Measurements from ENCODE around the gene ACOT13. TPM values are rescaled to one million over a fixed set of nuclear protein-coding genes. Genes with fewer than 3 reads are reported as not detected.
"Not testable (repeated sequence)": the region's sequence is repeated elsewhere in the genome, so short reads cannot be mapped to it uniquely, and the experiment has no call there.

The ACOT13 gene
- total RNA-seq, 1 experiment from 2014 or later = 79.2 TPM

GRCh38 chr6:24667378-24667803 lies 514 bp downstream of the ACOT13 start:
- Histone ChIP-seq H3K27ac (peak overlapping the region; percentile 97), H3K9me2 (ENCODE audit: insufficient read depth) (no peaks in the 10 kb centered on the region), H4K20me1 (ENCODE audit: insufficient read depth) (no peaks in the 10 kb centered on the region), H3K36me3 (ENCODE audit: low read depth) (peaks cover 36% of the 10 kb centered on the region), H3K9me3 (ENCODE audit: insufficient read depth, low read depth) (peaks cover 19% of the 10 kb centered on the region), H2AFZ (peak overlapping the region; percentile 92), H3F3A (ENCODE audit: insufficient read depth, low read depth) (peaks cover 24% of the 10 kb centered on the region), H3K4me1 (replicated peaks; ENCODE audit: insufficient read depth) (peaks cover 36% of the 10 kb centered on the region), H3K27me3 (ENCODE audit: insufficient read depth, low read depth) (no peaks in the 10 kb centered on the region), H3K4me2 (peak overlapping the region; percentile 97), H3K4me3 (peak overlapping the region; percentile 98), H3K79me2 (ENCODE audit: low read depth) (peaks cover 60% of the 10 kb centered on the region)
- TF ChIP-seq EZH2 (IDR thresholded peaks at IDR 0.05; ENCODE audit: low read depth) (no peak), CTCF (conservative IDR thresholded peaks at IDR 0.05) (no peak)
- intact Hi-C loops (cut with micrococcal nuclease; ENCODE audit: unreplicated experiment) = loop anchor here (1.0 to 2.0 kb wide), 4 partner anchors 21 to 84 kb away; partner anchors contain the start of gene KIAA0319
- TSS peak; percentile 80 for BruUV-seq (replicated peaks)
- ChIA-PET POLR2A (ENCODE audit: unreplicated experiment) (interaction anchor here (0.6 to 0.7 kb wide), 3 partner anchors 11 to 85 kb away, joined by 3 to 5 read pairs (median 5); no protein-coding TSS in a partner anchor), CTCF (interaction anchor here (1.0 kb wide), 1 partner anchor 84 kb away, joined by 3 read pairs; no protein-coding TSS in a partner anchor)
- peak in 1 of 2 experiments; percentile 54 for DNase-seq

GRCh38 chr6:24668066-24668996 lies 1.5 kb downstream of the ACOT13 start:
- H3K27me3 ChIP-seq (ENCODE audit: insufficient read depth, low read depth); H4K20me1 ChIP-seq (ENCODE audit: insufficient read depth); POLR2A ChIA-PET (ENCODE audit: unreplicated experiment); CTCF ChIA-PET; H3K9me2 ChIP-seq (ENCODE audit: insufficient read depth); DNase-seq; intact Hi-C loops (cut with micrococcal nuclease; ENCODE audit: unreplicated experiment); BruUV-seq (replicated peaks): not testable (repeated sequence)
- Histone ChIP-seq H3K36me3 (ENCODE audit: low read depth) (peaks cover 30% of the 10 kb centered on the region; the same call in 1 of the 2 replicates), H3K79me2 (ENCODE audit: low read depth) (peaks cover 51% of the 10 kb centered on the region), H3K4me3 (peak overlapping the region; percentile 98; the same call in 1 of the 2 replicates), H3F3A (ENCODE audit: insufficient read depth, low read depth) (peaks cover 24% of the 10 kb centered on the region), H3K9me3 (ENCODE audit: insufficient read depth, low read depth) (peaks cover 24% of the 10 kb centered on the region), H3K4me1 (replicated peaks; ENCODE audit: insufficient read depth) (peaks cover 32% of the 10 kb centered on the region), H3K4me2 (peak overlapping the region; percentile 97), H3K27ac (peak overlapping the region; percentile 97), H2AFZ (peak overlapping the region; percentile 92; the same call in 1 of the 2 replicates)

DNA sequence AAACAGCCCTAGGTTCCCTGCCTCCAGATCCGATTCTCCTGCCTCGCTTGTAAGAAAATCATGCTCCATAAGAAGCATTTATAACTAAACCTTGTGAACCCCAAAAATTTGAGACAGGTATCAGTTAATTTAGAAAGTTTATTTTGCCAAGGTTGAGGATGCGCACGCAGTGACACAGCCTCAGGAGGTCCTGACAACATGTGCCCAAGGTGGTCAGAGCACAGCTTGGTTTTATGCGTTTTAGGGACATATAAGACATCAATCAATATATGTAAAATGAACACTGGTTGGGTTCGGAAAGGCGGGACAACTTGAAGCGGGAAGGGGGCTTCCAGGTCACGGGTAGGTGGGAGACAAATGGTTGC lies 2.1 kb downstream of the ACOT13 start:
- DNase-seq = no peak
- H3K27me3 ChIP-seq (ENCODE audit: insufficient read depth, low read depth) = no peaks in the 10 kb centered on the region
- POLR2A ChIA-PET (ENCODE audit: unreplicated experiment) = no interaction called here
- H3K4me1 ChIP-seq (replicated peaks; ENCODE audit: insufficient read depth) = peaks cover 25% of the 10 kb centered on the region
- H3F3A ChIP-seq (ENCODE audit: insufficient read depth, low read depth) = peaks cover 24% of the 10 kb centered on the region
- H3K4me3 ChIP-seq = no peak overlapping the region
- H3K9me2 ChIP-seq (ENCODE audit: insufficient read depth) = no peaks in the 10 kb centered on the region
- no peak overlapping the region for H2AFZ ChIP-seq
- H3K79me2 ChIP-seq (ENCODE audit: low read depth) = peaks cover 44% of the 10 kb centered on the region
- intact Hi-C loops (cut with micrococcal nuclease; ENCODE audit: unreplicated experiment) = no loop called here
- peaks cover 23% of the 10 kb centered on the region; the same call in 1 of the 2 replicates for H3K36me3 ChIP-seq (ENCODE audit: low read depth)
- CTCF ChIA-PET = no interaction called here
- H3K27ac ChIP-seq = no peak overlapping the region
- H3K9me3 ChIP-seq (ENCODE audit: insufficient read depth, low read depth) = peaks cover 28% of the 10 kb centered on the region
- no TSS peak for BruUV-seq (replicated peaks)
- TF ChIP-seq CTCF (conservative IDR thresholded peaks at IDR 0.05) (no peak), EZH2 (IDR thresholded peaks at IDR 0.05; ENCODE audit: low read depth) (no peak)
- H3K4me2 ChIP-seq = peak overlapping the region; percentile 97; the same call in 1 of the 2 replicates
- H4K20me1 ChIP-seq (ENCODE audit: insufficient read depth) = no peaks in the 10 kb centered on the region

DNA sequence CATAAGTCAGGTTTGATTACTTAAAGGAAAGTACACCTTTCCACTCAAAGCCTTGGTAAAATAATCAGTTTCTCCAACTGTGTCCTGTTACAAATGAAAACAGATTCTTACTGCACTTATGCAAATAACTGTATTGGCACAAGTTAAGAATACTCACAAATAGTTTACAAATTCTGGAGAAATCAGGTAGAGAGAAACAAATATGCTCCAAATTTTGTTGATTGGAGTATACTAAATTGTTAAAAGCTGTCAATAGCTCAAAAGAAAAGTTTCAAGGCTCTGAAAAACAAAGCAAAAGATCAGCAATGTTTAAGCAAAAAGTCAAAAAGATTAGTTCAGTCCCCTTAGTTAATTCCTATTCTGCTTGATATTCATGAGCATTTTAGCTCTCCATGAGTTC lies 3.6 kb downstream of the ACOT13 start:
- Histone ChIP-seq H3K9me3 (ENCODE audit: insufficient read depth, low read depth) (peaks cover 33% of the 10 kb centered on the region), H3K36me3 (ENCODE audit: low read depth) (peaks cover 14% of the 10 kb centered on the region; the same call in 1 of the 2 replicates), H3K4me1 (replicated peaks; ENCODE audit: insufficient read depth) (peaks cover 11% of the 10 kb centered on the region), H3K79me2 (ENCODE audit: low read depth) (peaks cover 29% of the 10 kb centered on the region), H3F3A (ENCODE audit: insufficient read depth, low read depth) (peaks cover 24% of the 10 kb centered on the region)
- H3K4me2 ChIP-seq; H3K27ac ChIP-seq; POLR2A ChIA-PET (ENCODE audit: unreplicated experiment); BruUV-seq (replicated peaks); H3K9me2 ChIP-seq (ENCODE audit: insufficient read depth); DNase-seq; CTCF ChIA-PET; intact Hi-C loops (cut with micrococcal nuclease; ENCODE audit: unreplicated experiment); H4K20me1 ChIP-seq (ENCODE audit: insufficient read depth); H2AFZ ChIP-seq; H3K4me3 ChIP-seq; H3K27me3 ChIP-seq (ENCODE audit: insufficient read depth, low read depth): not testable (repeated sequence)

- CTCF ChIA-PET; H2AFZ ChIP-seq; H3K4me2 ChIP-seq; H3K27ac ChIP-seq; DNase-seq; POLR2A ChIA-PET (ENCODE audit: unreplicated experiment); intact Hi-C loops (cut with micrococcal nuclease; ENCODE audit: unreplicated experiment); H3K4me3 ChIP-seq; H3K9me2 ChIP-seq (ENCODE audit: insufficient read depth); H3K27me3 ChIP-seq (ENCODE audit: insufficient read depth, low read depth); BruUV-seq (replicated peaks); H4K20me1 ChIP-seq (ENCODE audit: insufficient read depth): not testable (repeated sequence)
- Histone ChIP-seq H3K9me3 (ENCODE audit: insufficient read depth, low read depth) (peaks cover 33% of the 10 kb centered on the region), H3K36me3 (ENCODE audit: low read depth) (peaks cover 14% of the 10 kb centered on the region; the same call in 1 of the 2 replicates), H3K4me1 (replicated peaks; ENCODE audit: insufficient read depth) (peaks cover 10% of the 10 kb centered on the region), H3F3A (ENCODE audit: insufficient read depth, low read depth) (peaks cover 22% of the 10 kb centered on the region), H3K79me2 (ENCODE audit: low read depth) (peaks cover 23% of the 10 kb centered on the region)
Measured at GRCh38 chr6:24671077-24671476, 4.2 kb downstream of the ACOT13 start.
